GM19438 (cell line): Measurements from ENCODE around the gene CDC42BPB.

Experiments used
- ATAC-seq: cut with Tn5 transposase; IDR thresholded peaks from one replicate; pipeline ENCODE4 v1.9.1; 2021; ENCODE audit warnings: low read depth; ENCODE audit not compliant: unreplicated experiment

Gene CDC42BPB

GRCh38 chr14:103096387-103096786, 39.0 kb upstream of the CDC42BPB start:
- ATAC-seq, result no peak

GRCh38 chr14:103095210-103095778, 37.9 kb upstream of the CDC42BPB start:
- no peak for ATAC-seq

- no peak for ATAC-seq
These were observed 37.3 kb upstream of the CDC42BPB start, which contains the start of gene EXOC3L4 for GRCh38 chr14:103094406-103095209. Gene EXOC3L4 (plus strand): TSS chr14:103094725. CDS start chr14:103100220, 5,495 bp downstream.

- ATAC-seq, result no peak
These were observed 36.6 kb upstream of the CDC42BPB start for GRCh38 chr14:103093856-103094405.

GRCh38 chr14:103091883-103092222, 34.5 kb upstream of the CDC42BPB start:
- no peak for ATAC-seq

- ATAC-seq, result peak; percentile 67
These were observed 33.9 kb upstream of the CDC42BPB start for GRCh38 chr14:103091041-103091882.

DNA sequence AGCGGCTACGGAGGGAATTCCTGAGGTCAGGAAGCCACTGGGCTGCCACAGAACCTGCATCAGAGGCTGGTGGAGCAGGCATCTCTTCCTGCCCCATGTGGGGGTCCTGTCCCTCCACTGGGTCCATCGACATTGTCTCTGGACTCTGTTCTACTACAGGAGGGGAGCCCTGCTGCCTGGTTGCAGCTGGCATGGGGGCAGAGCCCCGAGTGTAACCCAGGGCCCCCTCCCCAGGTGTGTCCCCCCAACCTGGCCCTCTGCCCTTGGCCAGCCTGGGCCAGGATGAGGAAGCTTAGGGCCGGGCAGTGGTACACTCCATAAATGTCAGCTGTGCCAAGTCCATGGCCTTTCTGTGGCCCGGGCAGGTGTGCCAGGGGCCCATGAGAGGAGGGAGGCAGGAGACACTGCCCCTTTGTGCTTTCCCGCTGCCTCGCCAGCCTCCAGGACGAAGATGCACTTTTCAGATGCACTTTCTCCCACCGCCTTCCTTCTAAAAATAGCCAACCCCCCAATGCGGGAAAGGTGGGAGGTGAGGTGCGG, 33.2 kb upstream of the CDC42BPB start:
- ATAC-seq, result no peak

DNA sequence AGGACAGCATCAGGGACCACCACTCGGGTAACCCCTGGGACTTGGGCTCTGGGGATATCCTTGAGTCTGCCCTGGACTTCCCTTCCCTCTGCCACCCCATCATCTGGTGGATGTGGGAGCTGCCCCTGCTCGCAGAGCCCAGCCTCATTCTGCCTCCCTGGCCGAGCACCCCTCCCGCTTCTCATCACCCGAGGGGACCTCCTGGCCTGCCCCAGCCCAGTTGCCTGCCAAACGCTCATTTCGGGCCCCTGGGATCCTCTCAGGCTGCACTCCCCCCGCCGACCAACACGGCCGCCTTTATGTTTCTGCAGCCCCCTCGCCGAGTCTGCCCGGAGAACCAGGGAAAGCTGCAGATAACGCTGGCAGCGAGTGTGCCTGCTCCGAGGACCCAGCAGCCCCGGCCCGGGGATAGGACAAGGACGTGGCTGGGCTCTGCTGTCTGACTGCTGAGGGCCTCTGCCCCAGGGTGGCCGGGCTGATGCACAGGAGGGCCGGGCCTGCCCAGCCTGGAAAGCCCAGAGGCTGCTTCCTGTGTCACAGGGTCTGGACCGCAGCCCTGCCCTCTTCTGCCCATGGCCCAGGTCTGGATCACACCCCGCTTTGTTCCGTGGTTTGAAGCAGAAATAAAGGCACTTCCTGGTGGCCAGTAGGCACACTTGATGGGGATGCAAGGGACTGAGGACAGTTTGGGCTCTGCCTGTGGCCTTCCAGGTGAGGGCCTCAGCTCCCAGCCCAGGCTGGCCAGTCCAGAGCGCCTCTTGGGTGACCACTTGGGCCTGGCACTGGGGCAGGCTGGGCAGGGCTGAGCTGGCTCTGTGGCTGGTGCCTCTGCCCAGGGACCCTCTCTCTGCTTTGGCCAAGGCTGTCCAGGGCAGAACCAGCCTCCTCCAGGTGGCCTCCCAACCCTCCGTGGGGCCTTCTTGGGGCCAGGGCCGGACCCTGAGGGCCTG, 32.3 kb upstream of the CDC42BPB start:
- no peak for ATAC-seq

DNA sequence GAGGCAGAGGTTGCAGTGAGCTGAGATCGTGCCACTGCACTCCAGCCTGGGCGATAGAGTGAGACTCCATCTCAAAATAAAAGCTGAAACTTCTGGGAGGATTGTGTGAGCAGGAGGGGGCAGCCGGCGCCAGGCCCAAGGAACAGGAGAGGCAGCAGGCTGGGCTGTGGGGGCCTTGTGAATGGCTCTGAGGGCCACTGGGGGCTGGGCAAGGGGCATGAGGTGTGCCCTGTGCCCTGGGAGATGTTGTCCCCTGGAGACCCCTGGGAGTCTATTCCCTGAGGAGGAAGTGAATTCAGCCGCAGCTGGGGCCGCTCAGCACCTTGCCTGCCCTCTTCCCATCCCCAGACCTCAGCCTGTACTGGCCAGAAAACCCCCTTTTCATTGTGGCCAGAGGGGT, 31.6 kb upstream of the CDC42BPB start:
- ATAC-seq, result no peak

- ATAC-seq, result no peak
These were observed 30.0 kb upstream of the CDC42BPB start for GRCh38 chr14:103087343-103087835.

GRCh38 chr14:103086771-103087342, 29.5 kb upstream of the CDC42BPB start:
- ATAC-seq, result no peak

- no peak for ATAC-seq
These were observed 28.1 kb upstream of the CDC42BPB start for GRCh38 chr14:103085106-103086091.

DNA sequence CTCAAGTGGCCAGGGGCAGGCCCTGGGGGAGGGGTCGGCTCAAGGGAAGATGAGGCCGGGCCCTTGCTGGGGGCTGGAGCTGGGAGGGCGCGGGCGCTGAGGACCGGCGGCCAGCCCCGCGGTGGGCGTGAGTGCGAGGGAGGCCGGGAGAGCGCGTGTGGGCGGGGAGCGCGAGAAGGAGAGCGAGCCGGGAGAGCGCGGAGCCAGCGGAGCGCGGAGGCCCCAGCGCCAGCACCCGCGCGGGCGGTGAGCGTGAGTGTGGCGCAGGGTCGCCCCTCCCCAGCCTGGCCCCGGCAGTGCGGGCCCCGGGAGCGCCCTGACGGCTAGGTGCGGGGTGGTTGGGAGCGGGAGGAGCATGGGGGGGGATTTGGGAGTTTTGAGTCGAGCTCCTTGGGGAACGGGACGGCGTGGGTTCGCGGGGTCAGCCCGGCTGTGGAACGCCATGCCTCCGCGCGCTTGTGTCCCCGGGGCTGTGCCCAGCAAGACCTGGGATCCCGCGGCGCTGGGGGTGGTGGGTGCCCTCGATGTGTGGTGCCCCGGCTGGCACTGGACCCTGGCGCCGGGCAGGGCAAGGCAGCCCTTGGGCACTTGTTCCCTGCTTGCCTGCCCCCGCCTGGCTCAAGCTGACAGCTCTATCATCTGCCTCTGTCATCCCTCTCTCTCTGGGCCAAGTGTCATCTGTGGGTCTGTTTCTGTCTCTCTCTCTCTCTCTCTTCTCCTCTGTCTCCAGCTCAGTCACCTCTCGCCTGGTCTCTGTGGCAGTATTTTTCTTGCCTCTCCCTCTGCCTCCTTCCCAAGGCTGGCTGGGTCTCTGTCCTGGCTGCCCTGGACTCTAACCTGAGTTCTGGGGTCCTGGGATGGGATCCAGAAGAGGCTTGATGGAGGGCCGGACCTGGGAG, 26.9 kb upstream of the CDC42BPB start, which contains the start of gene LBHD2:
LBHD2 (plus strand) TSS at position 190 of the 899 bp plus-strand sequence. CDS start 1,803 bp downstream, outside the sequence.
- ATAC-seq, result no peak

DNA sequence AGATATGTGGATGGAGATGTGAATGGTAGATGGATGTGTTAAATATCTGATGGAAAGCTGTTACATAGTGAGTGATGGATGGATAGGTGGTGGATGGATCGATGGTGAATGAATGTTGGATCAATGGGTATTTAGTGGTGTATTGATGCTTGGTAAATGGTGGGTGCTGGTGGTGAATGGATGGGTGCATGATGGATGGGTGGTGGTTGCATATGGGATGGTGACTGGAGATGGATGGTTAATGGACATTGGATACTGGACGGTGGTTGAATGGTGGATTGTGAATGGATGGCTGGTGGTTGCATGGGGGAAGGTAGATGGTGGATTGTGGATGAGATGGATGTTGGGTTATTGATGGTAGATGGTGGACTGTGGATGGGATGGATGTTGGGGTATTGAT, 24.6 kb upstream of the CDC42BPB start:
- ATAC-seq, result no peak

DNA sequence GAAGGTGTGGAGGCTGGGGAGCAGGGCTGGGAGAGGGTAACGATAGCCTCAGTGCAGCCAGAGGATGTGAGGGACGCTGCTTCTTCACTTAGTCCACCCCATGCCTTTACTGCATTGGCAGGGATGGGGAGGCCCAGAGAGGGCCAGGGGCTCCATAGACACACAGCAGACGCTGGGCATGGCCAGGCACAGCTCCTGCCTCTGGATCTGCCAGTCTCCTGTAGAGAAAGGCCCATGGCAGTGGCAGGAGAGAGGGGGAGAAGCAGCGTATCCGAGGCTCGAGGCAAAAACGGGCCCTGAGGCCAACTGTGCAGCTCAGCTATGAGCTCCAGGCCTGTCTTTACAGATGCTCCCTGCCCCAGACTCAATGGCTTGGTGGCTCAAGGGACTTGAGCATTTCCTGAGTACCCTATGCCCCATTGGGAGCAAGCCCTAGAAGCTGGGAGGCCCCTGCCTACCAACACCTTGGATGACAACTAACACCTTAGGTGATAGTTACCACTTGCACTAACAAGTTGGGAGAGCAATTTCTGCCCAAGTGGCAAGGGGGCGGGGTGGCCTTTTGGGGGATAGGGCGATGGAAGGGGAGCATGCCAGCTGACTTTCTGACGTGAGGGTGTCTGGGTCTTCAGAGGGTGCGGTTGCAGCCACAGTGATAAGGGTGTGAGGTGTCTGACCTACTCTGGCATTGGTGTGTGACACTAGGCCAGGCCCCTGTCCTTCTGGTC, 21.7 kb upstream of the CDC42BPB start:
- ATAC-seq, result no peak

- no peak for ATAC-seq
These were observed 21.0 kb upstream of the CDC42BPB start for GRCh38 chr14:103078420-103078749.
